Dedifferentiated amniotic fluid mesenchymal stem cell (primary cell): Measurements from ENCODE around the gene PRCC.
"Not testable (repeated sequence)": the region's sequence is repeated elsewhere in the genome, so short reads cannot be mapped to it uniquely, and the experiment has no call there.

Experiments
- DNase-seq: peaks from one replicate; pipeline ENCODE4 v3.0.0-alpha.2; 2016; ENCODE audit errors: extremely low spot score

The PRCC gene

DNA sequence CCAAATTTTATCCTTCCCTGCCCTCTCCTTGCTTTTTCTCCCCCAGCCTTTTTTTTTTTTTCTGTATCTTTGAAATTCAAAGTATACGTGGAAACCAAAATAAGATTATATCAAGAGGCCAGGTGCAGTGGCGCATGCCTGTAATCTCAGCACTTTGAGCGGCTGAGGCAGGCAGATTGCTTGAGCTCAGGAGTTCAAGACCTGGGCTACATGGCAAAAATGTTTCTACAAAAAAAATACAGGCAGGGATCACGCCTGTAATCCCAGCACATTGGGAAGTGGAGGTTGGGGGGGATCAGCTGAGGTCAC lies 6.6 kb upstream of the PRCC start:
- no peak for DNase-seq

- DNase-seq: not testable (repeated sequence)
These were observed 2.2 kb upstream of the PRCC start for GRCh38 chr1:156765136-156765535.

DNA sequence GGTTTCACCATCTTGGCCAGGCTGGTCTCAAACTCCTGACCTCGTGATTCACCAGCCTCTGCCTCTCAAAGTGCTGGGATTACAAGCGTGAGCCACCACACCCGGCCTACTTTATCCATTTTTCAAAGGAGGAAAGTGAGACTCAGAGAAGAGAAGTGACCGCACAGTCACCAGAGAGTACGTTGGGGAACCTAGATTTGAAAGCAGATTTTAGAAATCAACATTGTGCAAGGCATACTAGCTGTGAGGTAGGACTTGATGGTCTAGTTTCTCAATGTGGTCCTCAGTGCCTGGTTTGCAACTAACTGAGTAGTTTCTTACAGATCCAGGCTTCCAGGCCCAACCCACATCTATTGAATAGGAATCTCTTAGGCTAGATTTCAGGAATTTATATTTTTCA lies 1.7 kb upstream of the PRCC start:
- no peak for DNase-seq

DNA sequence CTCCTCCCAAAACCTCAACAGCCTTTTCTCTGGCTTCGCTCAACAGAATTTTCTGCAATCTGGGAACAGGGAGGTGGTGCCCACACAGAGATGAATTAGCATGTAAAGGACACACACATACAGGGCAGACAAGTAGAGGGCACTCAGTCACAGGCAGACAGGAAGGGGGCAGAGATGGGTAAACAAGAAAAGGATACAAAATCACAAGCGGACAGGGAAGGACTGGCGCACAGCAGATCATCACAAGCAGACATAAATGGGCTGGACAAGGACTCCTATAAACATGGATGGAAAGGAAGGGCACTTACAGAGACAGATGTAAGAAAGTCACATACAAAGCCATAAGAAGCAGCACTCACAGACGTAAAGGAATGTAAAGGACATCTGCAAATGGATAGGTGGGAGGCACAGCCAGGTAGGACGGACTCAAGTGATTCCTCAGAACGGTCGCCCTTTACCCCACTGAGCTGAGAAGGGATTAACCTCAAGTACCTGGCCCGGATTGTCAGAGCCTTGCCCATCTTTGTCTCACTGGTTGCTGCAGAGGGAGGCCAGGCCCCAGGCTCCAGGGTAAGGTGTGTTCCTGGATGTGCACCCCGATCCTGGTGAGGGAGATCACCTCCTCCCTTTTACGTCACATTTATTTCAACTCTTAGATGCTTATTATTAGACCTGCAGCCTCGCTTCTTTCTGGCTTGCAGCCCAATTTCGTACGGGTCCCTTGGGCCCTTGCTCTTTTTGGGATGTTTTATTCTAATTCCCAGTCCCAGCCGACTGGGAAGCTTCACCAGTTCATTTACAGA lies 836 bp upstream of the PRCC start:
- no peak for DNase-seq

DNA sequence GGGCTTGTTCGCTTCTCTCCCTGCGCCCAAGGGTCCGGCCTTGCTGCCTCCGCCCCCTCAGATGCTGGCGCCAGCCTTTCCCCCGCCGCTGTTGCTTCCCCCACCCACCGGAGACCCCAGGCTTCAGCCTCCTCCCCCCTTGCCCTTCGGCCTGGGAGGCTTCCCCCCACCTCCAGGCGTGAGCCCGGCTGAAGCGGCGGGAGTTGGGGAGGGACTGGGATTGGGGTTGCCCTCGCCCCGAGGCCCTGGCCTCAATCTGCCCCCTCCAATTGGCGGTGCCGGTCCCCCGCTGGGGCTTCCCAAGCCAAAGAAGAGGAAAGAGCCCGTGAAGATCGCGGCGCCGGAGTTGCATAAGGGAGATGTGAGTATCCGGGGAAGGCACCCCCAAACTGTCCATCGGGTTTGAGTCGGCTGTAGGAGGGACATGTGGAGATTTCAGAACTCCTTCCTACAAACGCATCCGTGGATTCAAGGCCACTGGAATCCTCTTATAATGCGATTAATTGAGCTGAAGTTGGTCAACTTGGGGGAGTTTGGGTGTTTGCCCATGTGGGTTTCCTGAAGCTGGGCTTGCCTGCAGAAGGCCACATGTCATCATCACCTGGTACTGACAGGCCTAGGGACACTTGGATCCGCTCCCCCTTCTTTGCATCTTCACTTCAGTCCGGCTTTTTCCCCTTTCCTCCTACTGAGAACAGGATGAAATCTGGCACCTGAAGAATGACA lies 707 bp downstream of the PRCC start:
- DNase-seq: no peak

- DNase-seq: no peak
These were observed 1.4 kb downstream of the PRCC start for GRCh38 chr1:156768610-156769295.

GRCh38 chr1:156772222-156772621 lies 4.9 kb downstream of the PRCC start:
- no peak for DNase-seq

GRCh38 chr1:156772728-156773497 lies 5.6 kb downstream of the PRCC start:
- no peak for DNase-seq

GRCh38 chr1:156773607-156774006 lies 6.3 kb downstream of the PRCC start:
- DNase-seq: no peak

GRCh38 chr1:156775799-156776198 lies 8.5 kb downstream of the PRCC start:
- DNase-seq: no peak

DNA sequence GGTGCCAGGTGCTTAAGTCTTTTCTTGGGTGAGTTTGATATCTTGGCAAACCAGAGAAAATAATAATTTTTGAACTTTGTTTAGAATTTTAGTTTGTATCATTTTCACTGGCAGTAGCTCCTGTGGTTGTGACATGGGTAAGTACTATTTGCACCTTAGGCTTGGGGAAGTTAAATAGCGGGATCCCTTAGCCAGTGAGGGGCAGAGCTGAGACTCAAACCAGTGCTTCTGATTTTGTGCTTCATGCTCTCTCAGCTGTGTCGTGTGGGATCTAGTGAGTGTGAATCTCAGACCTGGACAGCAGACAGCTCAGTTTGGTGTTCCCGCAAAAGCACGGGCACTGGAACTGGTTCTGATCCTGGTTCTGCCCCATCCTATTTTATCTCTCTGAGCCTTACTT lies 9.6 kb downstream of the PRCC start:
- DNase-seq: no peak

DNA sequence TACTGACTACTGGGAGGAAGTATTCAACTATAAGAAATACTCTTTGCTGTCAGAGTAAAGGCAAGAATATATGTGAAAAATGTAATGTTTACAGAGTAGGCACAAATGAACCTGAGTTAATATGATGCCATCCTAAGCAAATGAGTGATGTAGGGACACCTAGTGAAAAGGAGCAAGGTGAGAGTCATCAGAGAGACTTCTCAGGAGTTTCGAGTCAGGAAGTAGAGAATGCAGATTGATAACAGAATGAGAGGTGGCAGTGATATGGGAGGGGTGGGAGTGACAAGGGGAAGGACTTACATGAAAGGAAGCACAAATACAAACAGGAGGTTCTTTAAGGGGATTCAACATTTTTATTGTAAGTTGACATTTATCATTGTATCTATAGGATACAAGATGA lies 10.2 kb downstream of the PRCC start:
- no peak for DNase-seq

DNA sequence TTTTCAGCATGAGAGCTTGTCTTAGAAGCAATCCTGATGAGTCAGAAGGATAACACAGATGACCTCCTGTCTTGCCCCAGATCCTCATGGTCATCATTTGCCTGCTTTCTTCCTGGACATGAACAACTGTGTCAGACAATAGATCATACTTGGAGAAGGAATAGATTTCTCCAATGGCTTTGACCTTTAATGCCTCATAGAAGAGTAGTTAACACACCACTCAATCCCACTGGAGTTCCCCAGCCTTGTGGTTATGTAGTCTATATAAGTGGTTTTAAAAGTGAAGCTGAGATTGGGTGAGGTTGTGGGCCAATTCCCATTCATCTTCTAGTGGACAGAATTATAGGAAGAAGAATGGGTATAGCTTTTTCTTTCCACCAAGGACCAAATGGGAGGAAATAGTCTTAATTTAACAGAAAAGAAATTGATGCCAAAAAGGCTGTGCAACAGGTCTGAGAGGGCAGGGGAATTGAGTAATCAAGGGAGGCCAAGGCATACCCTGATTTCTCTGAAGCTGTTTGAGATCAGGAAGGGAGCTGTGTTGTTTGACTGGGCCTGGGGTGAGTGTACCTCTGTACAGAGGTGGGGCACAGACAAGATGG lies 14.4 kb downstream of the PRCC start:
- no peak for DNase-seq

DNA sequence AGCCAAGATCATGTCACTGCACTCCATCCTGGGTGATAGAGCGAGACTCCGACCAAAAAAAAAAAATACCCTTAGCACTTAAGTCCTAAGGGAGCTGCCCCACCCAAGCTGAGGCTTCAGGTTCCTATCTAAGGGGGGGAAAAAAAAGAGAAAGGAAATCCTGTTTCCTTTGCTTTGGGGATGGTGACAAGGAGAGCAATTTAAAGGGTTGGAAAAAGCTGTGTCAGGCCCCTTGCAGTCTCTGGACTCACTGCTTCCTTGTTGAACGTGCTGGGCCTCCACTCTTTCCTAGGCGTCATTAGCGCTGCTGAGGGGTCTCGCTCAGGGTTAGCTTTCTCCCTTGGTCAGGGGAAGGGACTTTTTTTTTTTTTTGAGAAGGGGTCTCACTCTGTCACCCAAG lies 18.1 kb downstream of the PRCC start:
- DNase-seq: no peak

DNA sequence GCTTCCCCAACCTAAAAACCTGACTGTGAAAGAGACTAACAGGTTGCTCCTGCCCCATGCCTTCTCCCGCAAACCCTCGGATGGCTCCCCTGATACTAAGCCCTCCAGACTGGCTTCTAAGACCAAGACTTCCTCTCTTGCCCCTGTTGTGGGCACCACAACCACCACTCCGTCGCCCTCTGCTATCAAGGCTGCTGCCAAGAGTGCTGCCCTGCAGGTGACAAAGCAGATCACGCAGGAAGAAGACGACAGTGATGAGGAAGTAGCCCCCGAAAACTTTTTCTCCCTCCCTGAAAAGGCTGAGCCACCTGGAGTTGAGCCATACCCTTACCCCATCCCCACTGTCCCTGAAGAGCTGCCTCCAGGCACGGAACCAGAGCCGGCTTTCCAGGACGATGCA lies 19.3 kb downstream of the PRCC start:
- DNase-seq: no peak

DNA sequence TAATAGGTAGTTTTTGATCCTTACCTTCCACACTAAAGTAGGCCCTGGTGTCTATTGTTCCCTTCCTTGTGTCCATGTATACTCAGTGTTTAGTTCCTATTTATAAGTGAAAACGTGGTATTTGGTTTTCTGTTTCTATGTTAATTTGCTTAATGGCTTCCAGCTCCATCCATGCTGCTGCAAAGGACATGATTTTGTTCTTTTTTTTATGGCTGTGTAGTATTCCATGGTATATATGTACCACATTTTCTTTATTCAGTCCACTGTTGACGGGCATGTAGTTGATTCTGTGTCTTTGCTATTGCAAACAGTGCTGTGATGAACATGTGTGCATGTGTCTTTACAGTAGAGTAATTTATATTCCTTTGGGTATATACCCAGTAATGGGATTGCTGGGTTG lies 20.8 kb downstream of the PRCC start:
- no peak for DNase-seq

- no peak for DNase-seq
These were observed 22.4 kb downstream of the PRCC start for GRCh38 chr1:156789621-156790318.

DNA sequence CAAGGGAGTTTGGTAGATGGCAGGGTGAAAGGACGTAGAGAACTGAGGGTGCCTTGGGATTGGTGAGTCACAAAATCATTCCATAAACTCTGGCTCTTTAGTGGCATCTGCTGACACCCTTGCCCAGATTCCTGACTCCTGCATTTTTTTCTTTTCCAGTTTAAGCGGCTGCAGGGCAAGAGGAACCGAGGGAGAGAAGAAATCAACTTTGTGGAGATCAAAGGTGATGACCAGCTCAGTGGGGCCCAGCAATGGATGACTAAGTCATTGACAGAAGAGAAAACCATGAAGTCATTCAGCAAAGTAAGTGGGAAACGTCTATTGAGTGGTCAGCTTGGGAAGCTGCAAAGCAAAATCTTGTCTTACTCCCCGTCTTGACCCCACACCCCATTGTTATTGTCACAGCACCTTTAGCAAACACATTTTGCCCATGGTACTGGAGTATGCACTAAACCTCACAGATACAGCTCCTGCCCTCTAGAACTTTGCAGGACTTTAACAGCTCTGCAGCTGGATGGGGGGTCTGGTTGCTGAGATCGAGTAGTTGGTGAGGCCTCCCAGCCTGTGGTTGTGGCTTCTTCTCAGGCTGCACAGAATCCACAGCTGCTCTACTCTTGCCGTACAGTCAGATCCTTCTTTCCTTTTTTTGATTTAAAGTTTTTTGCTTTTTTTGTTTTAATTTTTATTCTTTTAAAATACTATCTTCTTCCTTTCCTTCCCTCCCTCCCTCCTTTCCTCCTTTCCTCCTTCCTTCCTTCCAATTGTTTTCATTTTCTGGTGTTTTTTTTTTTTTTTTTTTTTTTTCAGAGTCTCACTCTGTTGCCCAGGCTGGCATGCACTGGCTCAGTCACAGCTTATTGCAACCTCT lies 27.4 kb downstream of the PRCC start:
- DNase-seq: no peak

DNA sequence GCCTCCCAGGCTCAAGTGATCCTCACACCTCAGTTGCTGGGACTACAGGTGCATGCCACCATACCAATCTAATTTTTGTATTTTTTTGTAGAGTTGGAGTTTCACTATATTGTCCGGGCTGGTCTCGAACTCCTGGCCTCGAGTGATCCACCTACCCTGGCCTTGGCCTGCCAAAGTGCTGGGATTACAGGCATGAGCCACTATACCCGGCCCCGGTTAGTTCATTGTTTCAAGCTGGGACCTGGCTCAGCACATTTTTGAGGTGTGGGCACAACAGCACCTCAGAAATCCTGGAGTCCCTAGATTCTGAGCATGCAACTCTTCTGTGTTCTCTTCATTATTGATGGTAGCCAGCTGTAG lies 28.0 kb downstream of the PRCC start:
- DNase-seq: no peak

DNA sequence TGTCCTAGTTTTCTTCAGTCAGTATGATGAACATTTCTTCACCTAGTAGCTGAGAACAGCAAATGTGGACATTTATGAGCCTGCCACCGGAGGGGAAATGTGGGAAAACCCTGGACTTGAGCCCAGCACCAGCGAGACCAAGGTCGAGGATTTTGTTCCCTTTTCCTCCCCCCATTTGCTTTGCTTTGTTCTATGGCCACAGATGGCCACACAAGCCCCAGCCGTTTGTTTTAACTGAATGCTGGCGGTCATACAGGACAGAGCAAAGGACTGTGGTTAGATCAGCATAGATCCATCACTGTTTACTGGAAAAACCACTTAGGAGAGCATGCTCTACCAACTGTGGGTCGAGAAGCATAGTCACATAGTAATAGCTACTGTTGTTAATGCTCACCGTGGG lies 28.5 kb downstream of the PRCC start:
- no peak for DNase-seq
